Gastroesophageal sphincter (tissue), 3 donors: Measurements from ENCODE around the gene SLC25A25.

Experiments
- CTCF ChIP-seq, 4 experiments: fragments of 200-600 bp in 2 of 4; fragments of 450-650 bp in 2 of 4; sonication (generic) in 1 of 4; IDR thresholded peaks; one replicate each; pipeline ENCODE4 v1.5.1; 2017 to 2019; ENCODE audit warnings: antibody characterized with exemption in 4 of 4, mild to moderate bottlenecking in 2 of 4, moderate library complexity in 2 of 4
- EP300 ChIP-seq: sonication (generic); formaldehyde crosslinking; IDR thresholded peaks from one replicate; pipeline ENCODE4 v1.6.1; 2017; ENCODE audit warnings: antibody characterized with exemption, mild to moderate bottlenecking
- POLR2A ChIP-seq, 2 donors: fragments of 450-650 bp; IDR thresholded peaks; one replicate each; pipeline ENCODE4 v1.6.1; 2017; ENCODE audit warnings: antibody characterized with exemption in 2 of 2, mild to moderate bottlenecking in 2 of 2, moderate library complexity in 1 of 2
- POLR2AphosphoS5 ChIP-seq: sonication (generic); formaldehyde crosslinking; IDR thresholded peaks from one replicate; pipeline ENCODE4 v1.6.1; 2017; ENCODE audit warnings: antibody characterized with exemption

GRCh38 chr9:128065907-128066712, 1.9 kb upstream of the SLC25A25 start:
- no peak for TF ChIP-seq EP300
- no peak for TF ChIP-seq CTCF (IDR thresholded peaks at IDR 0.05)
- TF ChIP-seq POLR2AphosphoS5 = no peak
- no peak for TF ChIP-seq POLR2A (IDR thresholded peaks at IDR 0.05)
